Measurements from ENCODE around the gene SPTA1. TPM values are rescaled to one million over a fixed set of nuclear protein-coding genes. Genes with fewer than 3 reads are reported as not detected.

Gene SPTA1
- polyA plus RNA-seq, 1 donor (not counting 4 experiments of a cell fraction or from before 2014, with no cell fraction given): not detected

GRCh38 chr1:158652721-158653334, 33.7 kb downstream of the SPTA1 start:
- dilution Hi-C loops (cut with MboI; ENCODE audit: extremely low pct_ligation_motif_present, low sequenced_read_pairs): no loop called here
- TF ChIP-seq CTCF (optimal IDR thresholded peaks at IDR 0.05 in 1 of 3, IDR thresholded peaks at IDR 0.05 in 1 of 3, conservative IDR thresholded peaks at IDR 0.05 in 1 of 3; ENCODE audit: extremely low read depth in 1 of 3, insufficient read depth in 2 of 3, low read length in 3 of 3) (no peak), EZH2 (IDR thresholded peaks at IDR 0.05; ENCODE audit: low read length) (no peak)

GRCh38 chr1:158649052-158649451, 37.5 kb downstream of the SPTA1 start:
- Histone ChIP-seq H3K4me2 (ENCODE audit: control insufficient read depth, extremely low read depth, insufficient read depth, low read depth, low read length) (no peak overlapping the region), H3K9me1 (ENCODE audit: control insufficient read depth, extremely low read depth, insufficient read depth, low read length) (no peaks in the 10 kb centered on the region), H2AFZ (ENCODE audit: control insufficient read depth, low read length) (no peak overlapping the region), H3K9me3 (ENCODE audit: control insufficient read depth, low read depth, low read length) (no peaks in the 10 kb centered on the region), H3K4me1 (ENCODE audit: control insufficient read depth, extremely low read depth, insufficient read depth, low read length) (no peaks in the 10 kb centered on the region), H3K79me2 (ENCODE audit: control insufficient read depth, insufficient read depth, low read length) (no peaks in the 10 kb centered on the region), H3K9ac (ENCODE audit: control insufficient read depth, extremely low read depth, insufficient read depth, low read length) (no peak overlapping the region), H3K36me3 (ENCODE audit: control insufficient read depth in 2 of 2, extremely low read depth in 1 of 2, insufficient read depth in 2 of 2, low read length in 2 of 2) (no peaks in the 10 kb centered on the region), H3K27me3 (ENCODE audit: control insufficient read depth, extremely low read depth, insufficient read depth, low read length) (no peaks in the 10 kb centered on the region), H3K4me3 (ENCODE audit: control insufficient read depth in 2 of 3, extremely low read depth in 1 of 3, insufficient read depth in 2 of 3, low read depth in 1 of 3, low read length in 3 of 3) (no peak overlapping the region), H4K20me1 (ENCODE audit: control insufficient read depth, extremely low read depth, insufficient read depth, low read length) (no peaks in the 10 kb centered on the region), H3K27ac (ENCODE audit: control insufficient read depth, insufficient read depth, low read length) (no peak overlapping the region)
- TF ChIP-seq CTCF (optimal IDR thresholded peaks at IDR 0.05 in 1 of 3, IDR thresholded peaks at IDR 0.05 in 1 of 3, conservative IDR thresholded peaks at IDR 0.05 in 1 of 3; ENCODE audit: extremely low read depth in 1 of 3, insufficient read depth in 2 of 3, low read length in 3 of 3) (no peak), EZH2 (IDR thresholded peaks at IDR 0.05; ENCODE audit: low read length) (no peak)
- dilution Hi-C loops (cut with MboI; ENCODE audit: extremely low pct_ligation_motif_present, low sequenced_read_pairs): no loop called here
- DNase-seq (ENCODE audit: low read depth, low spot score) (no peak), FAIRE-seq (no peak)

More at GRCh38 chr1:158652721-158653334, 33.7 kb downstream of the SPTA1 start:
- Histone ChIP-seq H3K79me2 (ENCODE audit: control insufficient read depth, insufficient read depth, low read length) (no peaks in the 10 kb centered on the region), H3K9me1 (ENCODE audit: control insufficient read depth, extremely low read depth, insufficient read depth, low read length) (no peaks in the 10 kb centered on the region), H3K9me3 (ENCODE audit: control insufficient read depth, low read depth, low read length) (no peaks in the 10 kb centered on the region), H3K9ac (ENCODE audit: control insufficient read depth, extremely low read depth, insufficient read depth, low read length) (no peak overlapping the region), H3K4me1 (ENCODE audit: control insufficient read depth, extremely low read depth, insufficient read depth, low read length) (no peaks in the 10 kb centered on the region), H4K20me1 (ENCODE audit: control insufficient read depth, extremely low read depth, insufficient read depth, low read length) (no peaks in the 10 kb centered on the region), H2AFZ (ENCODE audit: control insufficient read depth, low read length) (no peak overlapping the region), H3K36me3 (ENCODE audit: control insufficient read depth in 2 of 2, extremely low read depth in 1 of 2, insufficient read depth in 2 of 2, low read length in 2 of 2) (no peaks in the 10 kb centered on the region), H3K27me3 (ENCODE audit: control insufficient read depth, extremely low read depth, insufficient read depth, low read length) (no peaks in the 10 kb centered on the region), H3K4me3 (ENCODE audit: control insufficient read depth in 2 of 3, extremely low read depth in 1 of 3, insufficient read depth in 2 of 3, low read depth in 1 of 3, low read length in 3 of 3) (no peak overlapping the region), H3K4me2 (ENCODE audit: control insufficient read depth, extremely low read depth, insufficient read depth, low read depth, low read length) (no peak overlapping the region), H3K27ac (ENCODE audit: control insufficient read depth, insufficient read depth, low read length) (no peak overlapping the region)
- DNase-seq (ENCODE audit: low read depth, low spot score): no peak
- FAIRE-seq: no peak
